HG03108 (cell line): ENCODE results near the gene KCNE1.

Experiments
- ATAC-seq: cut with Tn5 transposase; IDR thresholded peaks from one replicate; pipeline ENCODE4 v1.9.1; 2021; ENCODE audit warnings: moderate library complexity; ENCODE audit not compliant: unreplicated experiment

The KCNE1 gene

GRCh38 chr21:34536311-34536710 is 24.3 kb upstream of the KCNE1 start:
- no peak for ATAC-seq

DNA sequence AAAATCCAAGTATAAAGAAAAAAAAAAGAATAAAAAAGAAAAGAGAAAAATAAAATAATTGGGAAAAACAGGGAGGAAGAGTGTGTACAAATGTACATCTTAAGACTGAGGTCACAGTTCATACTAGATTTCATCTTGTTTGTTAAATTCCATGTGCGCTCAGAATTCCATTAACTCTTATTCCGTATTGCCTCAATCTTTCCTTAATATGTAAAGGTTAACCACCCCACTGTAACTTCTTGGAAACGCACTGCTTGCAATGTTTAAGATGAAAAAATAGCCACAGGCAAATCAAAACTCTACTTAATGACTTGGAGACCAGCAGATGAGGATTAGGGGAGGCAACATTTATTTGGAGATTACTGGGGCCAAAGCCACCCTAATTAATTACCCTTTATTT is 23.9 kb upstream of the KCNE1 start:
- ATAC-seq, result no peak

GRCh38 chr21:34534522-34534921 is 22.5 kb upstream of the KCNE1 start:
- peak; percentile 47 for ATAC-seq

DNA sequence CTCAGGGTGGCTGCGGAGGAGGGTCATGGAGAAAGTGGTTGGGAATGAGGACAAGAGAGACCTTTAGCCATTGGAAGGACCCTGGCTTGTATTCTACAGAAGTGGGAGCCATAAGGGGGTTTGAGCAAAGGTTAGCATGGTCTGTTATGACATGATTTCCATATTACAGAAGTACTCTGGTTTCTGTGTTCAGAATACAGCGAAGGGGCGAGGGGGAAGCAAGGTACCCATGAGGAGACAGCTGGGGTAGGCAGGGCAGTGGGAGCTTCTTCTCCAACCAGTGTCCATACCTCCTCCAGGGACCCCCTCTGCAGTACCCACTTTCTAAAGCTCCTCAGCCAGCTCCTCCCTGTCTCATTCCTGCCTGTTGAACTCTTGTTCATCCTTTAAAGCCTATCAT is 21.9 kb upstream of the KCNE1 start:
- ATAC-seq, result no peak

DNA sequence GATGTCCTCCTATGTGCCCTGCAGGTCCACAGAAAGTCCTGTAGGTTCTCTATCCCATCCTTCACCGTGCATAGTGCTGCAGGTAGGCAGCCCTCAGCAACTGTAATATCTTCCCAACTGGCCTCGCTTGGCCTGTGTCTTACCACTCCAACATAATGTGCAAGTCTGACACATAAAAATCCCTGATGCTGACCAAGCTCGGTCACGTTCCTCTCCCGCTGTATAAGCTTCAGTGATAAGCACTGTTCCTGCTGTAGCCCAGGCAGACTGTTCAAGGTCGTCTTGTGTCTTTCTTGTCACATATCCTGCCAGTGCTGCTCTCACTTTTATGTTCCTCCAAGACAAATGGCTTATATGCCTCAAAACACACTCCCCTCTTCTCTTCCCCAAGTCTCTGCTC is 19.4 kb upstream of the KCNE1 start:
- no peak for ATAC-seq

DNA sequence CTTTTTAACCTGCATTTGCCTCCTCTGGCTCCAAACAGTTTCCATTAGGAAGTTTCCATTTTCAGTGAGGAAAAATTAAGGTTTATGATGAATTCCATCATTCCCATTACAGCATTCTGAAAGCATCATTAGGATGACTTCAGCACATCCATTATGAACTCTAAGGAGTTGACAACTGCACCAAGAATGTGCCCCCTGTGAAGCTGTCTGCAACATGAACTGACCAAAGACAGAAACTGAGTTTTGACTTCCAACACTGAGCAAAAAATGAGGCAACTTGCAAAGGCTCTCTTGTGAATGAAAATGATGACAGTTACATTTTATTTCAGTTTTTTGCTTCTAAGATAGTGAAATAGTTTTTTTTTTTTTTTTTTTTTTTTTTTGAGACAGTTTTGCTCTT is 18.3 kb upstream of the KCNE1 start:
- no peak for ATAC-seq

DNA sequence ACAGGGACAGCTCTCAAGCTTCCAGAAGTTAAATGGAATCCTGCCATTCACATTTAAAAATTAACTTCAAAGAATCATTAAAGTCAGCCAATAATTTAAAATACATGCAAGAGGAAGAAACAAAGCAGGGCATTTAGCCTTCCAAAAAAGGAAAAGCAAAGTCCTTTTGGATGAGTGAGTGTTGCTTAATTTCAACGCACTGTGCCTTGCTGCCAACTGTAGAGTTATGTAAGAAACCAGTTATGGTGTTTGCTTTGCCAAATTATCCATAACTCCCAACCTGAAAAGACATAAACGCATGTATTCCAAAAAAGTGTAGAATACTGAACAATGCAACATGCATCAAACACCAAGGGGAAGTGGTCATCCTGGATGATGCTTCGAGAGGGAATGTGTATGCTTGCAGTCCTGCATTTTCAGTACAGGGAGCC is 16.1 kb upstream of the KCNE1 start:
- ATAC-seq, result no peak

GRCh38 chr21:34526618-34527290 is 14.7 kb upstream of the KCNE1 start:
- no peak for ATAC-seq

- ATAC-seq, result no peak
Measured at GRCh38 chr21:34526241-34526617, 14.2 kb upstream of the KCNE1 start.

DNA sequence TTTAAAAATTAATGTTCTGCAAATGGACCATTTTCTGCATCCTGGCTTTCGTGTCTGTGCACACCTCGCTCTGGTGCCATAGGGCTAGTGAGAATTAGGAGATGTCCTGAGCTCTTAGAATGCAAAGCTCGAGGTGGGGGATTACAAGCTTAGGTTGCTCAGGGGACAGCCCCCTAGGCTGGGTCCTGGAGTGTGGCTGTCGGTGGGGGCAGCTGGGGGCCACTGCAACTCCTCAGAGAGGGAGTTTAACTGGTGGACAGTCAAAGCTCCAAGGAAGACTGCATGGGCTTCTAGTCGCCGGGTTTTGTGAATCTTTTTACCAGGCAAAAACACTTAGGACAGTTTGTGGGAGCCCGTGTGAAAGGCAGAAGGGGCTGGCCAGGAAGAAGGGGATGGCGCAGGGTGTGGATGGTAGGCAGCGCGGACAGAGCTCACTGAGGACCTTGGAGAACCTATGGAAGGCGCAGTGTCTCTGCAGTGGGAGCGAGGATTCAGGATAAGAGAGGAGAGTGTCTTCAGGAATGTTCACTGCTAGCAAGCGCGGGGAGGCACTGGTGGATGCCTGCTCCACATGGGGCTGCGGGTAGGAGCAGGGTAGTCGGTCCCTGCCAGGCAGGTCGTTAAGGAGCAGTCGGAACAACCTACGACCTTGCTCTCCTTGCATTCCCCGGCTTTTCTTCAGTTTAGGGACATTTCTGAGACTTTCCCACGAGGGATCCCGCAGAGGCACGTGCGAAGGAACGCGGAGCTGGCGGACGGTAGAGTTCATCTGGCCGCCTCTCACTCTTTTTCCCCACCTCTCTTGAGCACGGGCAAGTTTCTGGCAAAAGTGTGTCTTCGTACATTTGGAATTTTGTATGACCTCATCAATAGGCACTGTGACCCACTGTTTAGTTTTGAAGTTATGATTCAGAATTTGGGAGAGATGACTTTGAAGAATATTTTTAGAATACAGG is 12.9 kb upstream of the KCNE1 start:
- no peak for ATAC-seq

DNA sequence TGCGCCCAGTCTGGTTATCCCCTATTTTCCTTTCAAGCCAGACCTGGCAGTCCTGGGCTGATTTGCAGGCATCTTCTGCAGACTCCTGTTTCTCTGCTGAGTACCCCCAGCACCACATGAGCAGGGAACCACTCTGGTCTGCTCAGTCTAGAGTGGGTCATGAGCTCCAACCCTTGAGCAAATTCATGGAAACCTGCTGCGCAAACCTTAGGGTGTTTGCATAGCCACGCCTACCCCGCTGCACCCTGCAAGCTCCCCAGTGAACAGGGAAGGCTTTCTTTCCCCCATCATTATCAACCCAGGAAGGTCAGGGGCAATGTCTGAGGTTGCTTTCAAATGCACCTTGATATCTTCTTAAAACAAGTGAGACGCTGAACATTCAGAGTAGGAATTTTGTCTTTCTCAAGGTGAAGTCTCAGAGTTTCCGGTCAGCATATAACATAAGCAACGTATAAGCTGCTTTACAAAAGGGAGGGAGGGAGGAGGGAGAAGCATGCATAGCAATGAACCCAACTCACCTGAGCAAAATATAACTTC is 11.1 kb upstream of the KCNE1 start:
- ATAC-seq, result no peak

- no peak for ATAC-seq
Measured at GRCh38 chr21:34522284-34522683, 10.3 kb upstream of the KCNE1 start.

- ATAC-seq, result no peak
Measured at GRCh38 chr21:34521561-34521960, 9.6 kb upstream of the KCNE1 start.

DNA sequence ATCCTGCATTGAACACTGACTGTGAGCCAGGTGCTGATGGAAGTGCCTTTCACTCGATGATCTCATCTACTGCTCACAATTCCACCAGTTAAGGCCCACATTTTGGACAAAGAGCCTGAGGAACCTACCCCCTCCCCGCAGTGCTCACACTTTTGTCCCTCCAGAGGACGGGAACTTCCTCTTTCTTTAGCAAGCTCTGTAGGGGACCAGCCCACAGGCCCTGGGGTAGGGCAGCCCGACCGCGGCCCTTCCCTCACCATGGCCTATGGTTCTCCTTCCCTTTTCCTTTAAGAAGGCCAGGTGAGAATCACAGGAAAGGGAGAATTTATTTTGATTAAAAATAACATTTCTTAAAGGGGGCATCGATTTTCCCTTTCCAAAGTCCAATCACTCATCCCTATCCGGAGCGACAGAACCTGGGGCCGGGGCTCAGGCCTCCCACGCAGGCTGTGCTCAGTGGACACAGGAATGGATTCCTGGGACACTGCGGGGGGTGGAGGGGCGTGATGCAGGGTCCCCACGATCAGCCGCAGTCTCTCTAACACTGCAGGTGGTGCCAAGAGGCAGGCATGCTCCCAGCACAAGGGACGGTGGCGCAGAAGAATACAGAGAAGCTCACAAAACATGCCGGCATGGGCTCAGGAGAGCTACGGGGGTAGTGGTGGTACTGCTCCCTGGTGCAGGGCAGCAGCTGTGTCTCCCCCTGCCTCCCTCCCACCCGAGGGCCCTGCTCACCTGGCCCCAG is 8.9 kb upstream of the KCNE1 start:
- ATAC-seq, result no peak

- ATAC-seq, result no peak
Measured at GRCh38 chr21:34520281-34520680, 8.3 kb upstream of the KCNE1 start.

- no peak for ATAC-seq
Measured at GRCh38 chr21:34519694-34520093, 7.7 kb upstream of the KCNE1 start.

GRCh38 chr21:34519016-34519415 is 7.0 kb upstream of the KCNE1 start:
- no peak for ATAC-seq

DNA sequence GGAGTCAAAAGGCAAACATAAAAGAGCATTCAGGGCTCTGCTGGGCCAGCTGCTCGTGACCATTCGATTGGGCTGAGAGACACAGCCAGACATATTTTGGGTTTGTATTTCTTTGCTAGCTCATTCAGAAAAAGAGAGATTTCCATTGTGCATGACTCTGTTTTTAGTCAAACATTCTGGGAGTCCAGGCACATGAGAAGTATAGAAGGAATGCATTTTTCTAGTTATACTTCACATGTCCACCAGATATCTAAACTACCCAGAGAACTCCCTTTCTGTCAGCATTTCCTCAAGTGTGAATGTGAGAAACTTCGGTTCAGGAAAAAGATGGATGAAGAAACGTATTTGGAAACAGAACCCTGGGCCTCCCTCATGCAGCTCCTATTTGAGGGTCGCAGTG is 6.3 kb upstream of the KCNE1 start:
- ATAC-seq, result no peak

DNA sequence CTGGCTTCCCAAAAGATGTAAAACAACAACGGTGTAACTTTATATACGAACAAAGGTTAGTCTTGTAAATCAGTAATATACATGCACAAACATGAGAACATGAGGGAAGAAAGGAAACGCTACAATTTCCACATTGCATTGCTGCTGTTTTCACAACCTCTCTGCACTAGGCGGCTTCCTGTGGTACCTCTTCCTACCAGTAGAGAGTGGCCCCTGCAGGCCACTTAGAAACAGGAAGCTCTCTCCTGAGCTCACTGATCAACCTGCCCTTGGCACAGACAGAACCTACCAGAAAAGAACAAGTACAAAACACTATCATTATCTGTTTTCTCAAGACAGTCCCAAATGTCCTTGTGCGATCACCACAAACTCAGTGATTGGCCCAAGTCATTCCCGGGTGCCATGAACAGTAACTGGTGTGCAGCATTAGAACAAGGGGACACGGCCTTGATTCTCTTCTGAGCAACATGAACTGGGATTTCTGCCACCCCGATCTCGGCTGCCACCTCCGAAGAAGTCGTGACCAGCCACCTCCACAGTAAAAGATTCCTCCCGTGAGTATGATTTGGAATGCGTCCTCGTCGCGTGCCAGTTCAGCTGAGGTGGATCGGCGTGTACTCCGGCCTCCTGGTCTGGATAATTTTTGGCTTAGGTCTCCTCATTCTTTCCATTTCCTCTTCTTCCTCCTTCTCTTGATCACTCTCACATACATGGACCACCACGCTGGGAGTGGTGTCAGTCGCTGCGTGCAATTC is 5.7 kb upstream of the KCNE1 start:
- ATAC-seq, result no peak

- ATAC-seq, result no peak
Measured at GRCh38 chr21:34517039-34517438, 5.0 kb upstream of the KCNE1 start.
